Measurements from ENCODE around the gene NETO1.

Gene NETO1, protein sequence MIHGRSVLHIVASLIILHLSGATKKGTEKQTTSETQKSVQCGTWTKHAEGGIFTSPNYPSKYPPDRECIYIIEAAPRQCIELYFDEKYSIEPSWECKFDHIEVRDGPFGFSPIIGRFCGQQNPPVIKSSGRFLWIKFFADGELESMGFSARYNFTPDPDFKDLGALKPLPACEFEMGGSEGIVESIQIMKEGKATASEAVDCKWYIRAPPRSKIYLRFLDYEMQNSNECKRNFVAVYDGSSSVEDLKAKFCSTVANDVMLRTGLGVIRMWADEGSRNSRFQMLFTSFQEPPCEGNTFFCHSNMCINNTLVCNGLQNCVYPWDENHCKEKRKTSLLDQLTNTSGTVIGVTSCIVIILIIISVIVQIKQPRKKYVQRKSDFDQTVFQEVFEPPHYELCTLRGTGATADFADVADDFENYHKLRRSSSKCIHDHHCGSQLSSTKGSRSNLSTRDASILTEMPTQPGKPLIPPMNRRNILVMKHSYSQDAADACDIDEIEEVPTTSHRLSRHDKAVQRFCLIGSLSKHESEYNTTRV

GRCh38 chr18:72867746-72868584 lies at the start of gene NETO1:
NETO1 (minus strand) TSS chr18:72867987; CDS start chr18:72867291, 696 bp downstream.
- no peak for DNase-seq

DNA sequence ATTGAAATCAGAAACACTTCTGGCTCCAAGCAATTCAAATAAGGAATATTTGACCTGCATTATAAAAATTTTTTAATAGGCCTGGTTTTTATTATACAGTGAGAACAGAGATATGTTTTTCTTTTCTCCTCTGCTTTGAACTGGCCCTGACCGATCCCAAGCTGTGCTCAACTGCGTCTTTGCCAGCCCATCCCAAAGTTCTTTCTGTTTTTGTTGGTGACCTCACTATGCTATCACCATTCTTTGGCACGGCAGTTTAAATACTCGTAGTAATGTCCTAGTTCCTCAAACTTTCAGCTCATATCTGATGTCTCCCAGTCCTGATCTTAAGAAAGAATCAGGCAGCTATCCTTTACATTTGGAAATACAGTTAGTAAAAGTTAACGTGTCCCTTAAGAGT lies 42.3 kb upstream of the NETO1 start:
- DNase-seq: no peak

- no peak for DNase-seq
Observed at GRCh38 chr18:72908181-72908580, 40.4 kb upstream of the NETO1 start.

DNA sequence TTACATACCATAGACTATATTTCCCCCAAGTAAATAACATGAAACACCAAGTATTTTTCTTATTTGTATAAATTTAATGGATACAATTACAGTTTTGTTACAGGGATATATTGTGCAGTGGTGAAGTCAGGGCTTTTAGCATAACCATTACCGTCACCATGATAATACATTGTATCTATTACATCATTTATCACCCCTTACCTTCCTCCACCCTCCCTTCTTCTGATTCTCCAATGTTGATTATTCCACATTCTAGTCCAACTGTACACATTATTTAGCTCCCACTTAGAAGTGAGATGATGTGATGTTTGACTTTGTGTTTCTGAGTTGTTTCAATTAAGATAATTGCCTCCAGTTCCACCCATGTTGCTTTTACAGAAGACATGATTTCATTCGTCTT lies 35.2 kb upstream of the NETO1 start:
- DNase-seq: no peak

DNA sequence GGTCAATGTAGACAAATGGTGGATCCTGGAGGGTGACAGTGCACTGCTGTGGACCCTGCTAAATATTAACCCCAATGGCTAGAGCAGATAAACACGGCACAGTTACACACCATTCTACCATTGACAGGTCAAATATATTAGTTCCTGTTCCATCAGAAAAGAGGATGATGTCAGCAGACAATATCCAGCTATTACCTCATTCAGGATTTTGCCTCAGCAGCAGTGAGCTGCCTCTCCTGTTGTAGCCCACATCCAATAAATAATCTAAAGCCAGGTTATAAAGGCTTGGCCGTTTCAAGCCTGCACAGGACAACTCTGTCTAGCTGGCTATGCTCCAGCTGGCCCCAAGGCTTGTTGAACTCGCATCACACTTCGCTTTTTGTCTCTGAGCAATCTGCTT lies 31.6 kb upstream of the NETO1 start:
- DNase-seq: no peak

- no peak for DNase-seq
Observed at GRCh38 chr18:72898870-72899269, 31.1 kb upstream of the NETO1 start.

DNA sequence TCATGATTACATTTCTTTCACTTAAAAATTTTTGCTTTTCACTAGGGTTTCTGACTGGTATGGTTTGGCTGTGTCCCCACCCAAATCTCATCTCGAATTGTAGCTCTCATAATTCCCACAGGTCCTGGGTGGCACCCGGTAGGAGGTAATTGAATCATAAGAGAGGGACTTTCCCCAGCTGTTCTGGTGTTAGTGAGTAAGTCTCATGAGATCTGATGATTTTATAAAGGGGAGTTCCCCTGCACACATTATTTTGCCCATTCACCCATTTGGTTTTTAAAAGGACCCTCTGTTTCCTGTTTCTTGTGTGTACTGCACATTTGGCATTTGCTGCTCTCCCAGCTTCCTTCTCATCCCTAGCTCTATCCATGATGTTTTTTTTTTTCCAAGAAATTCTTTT lies 27.8 kb upstream of the NETO1 start:
- DNase-seq: peak; percentile 5

GRCh38 chr18:72878561-72878960 lies 10.8 kb upstream of the NETO1 start:
- DNase-seq: no peak

GRCh38 chr18:72878143-72878542 lies 10.4 kb upstream of the NETO1 start:
- DNase-seq: no peak

DNA sequence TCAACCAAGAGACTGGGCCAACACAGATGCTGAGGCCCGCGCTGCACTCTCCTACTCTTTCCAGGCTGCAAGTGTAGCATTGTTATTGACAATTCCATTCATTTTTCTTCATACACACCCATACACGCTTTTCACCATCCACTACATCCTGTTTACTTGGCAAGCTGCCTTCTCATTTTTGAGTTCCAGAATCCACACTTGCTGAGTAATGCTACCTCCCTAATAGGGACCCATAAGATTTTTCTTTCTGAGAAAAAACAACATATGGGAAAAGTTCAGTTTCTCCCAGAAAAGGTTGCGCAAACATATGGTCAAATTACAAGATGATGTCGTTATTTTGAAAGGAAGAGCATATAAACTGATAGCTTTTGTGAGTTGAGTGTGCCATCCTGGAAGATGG lies 3.3 kb upstream of the NETO1 start:
- DNase-seq: no peak

DNA sequence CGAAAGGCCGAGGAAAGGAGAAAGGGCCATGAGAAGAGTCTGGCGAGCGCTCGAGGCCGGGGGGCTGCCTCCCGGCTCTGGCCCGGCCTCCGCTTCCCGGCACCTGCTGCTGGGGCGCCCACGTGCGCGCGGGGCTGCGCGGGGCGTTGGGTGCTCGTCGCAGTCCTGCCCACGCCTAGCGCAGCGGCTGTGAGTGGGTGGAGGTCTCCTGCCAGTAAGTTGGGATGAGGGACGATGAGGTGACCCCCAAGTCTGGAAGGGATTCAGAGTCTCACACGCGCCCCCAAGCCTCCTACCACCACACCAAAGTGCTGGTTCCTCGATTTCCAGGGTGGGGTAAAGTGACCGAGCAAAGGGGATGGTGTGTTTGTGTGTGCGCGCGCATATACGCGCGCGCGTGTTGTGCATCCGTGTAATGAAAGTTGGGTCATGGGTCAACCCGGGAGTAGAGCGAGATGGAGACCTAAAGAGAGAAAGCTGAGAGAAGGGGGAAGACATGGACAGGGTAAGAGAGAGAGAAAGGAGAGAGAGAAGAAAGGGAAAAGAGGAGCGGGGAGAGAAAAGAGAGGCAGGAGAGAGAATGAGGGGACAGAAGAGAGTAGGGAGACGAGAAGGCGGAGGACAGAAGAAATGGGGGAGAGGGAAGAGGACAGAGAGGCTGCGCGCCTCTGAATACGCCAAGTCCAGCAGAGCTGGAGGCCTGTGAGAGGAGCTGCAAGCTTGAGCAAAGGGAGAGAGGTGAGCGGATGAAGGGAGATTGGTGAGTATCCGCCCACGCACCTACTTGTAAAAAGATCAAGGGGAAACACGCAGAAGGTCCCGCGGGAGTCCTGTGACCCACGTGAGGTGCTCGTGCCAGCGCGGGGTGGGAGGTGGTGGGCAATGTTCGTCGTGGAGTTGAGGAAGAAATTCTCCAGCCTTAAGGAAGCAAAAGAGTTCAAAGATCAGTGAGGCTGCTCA lies 1.7 kb upstream of the NETO1 start:
- no peak for DNase-seq

- no peak for DNase-seq
Observed at GRCh38 chr18:72868585-72869225, 918 bp upstream of the NETO1 start.

- no peak for DNase-seq
Observed at GRCh38 chr18:72866901-72867745, 664 bp downstream of the NETO1 start.

GRCh38 chr18:72866442-72866900 lies 1.3 kb downstream of the NETO1 start:
- DNase-seq: no peak

DNA sequence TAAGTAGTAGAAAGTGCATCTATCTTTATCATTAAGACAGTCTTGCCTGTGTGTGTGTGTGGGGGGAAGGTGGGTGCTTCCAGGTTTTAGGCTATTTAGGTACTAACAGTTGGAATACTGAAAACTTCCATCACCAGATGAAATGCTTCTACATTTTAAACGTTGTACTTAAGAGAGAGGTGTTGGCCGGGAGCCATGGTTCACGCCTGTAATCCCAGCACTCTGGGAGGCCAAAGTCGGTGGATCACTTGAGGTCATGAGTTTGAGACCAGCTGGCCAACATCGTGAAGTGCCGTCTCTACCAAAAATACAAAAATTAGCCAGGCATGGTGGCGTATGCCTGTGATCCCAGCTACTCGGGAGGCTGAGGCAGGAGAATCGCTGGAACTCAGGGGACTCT lies 4.0 kb downstream of the NETO1 start:
- DNase-seq: no peak

GRCh38 chr18:72859088-72859487 lies 8.7 kb downstream of the NETO1 start:
- no peak for DNase-seq

GRCh38 chr18:72849671-72850070 lies 18.1 kb downstream of the NETO1 start:
- no peak for DNase-seq

DNA sequence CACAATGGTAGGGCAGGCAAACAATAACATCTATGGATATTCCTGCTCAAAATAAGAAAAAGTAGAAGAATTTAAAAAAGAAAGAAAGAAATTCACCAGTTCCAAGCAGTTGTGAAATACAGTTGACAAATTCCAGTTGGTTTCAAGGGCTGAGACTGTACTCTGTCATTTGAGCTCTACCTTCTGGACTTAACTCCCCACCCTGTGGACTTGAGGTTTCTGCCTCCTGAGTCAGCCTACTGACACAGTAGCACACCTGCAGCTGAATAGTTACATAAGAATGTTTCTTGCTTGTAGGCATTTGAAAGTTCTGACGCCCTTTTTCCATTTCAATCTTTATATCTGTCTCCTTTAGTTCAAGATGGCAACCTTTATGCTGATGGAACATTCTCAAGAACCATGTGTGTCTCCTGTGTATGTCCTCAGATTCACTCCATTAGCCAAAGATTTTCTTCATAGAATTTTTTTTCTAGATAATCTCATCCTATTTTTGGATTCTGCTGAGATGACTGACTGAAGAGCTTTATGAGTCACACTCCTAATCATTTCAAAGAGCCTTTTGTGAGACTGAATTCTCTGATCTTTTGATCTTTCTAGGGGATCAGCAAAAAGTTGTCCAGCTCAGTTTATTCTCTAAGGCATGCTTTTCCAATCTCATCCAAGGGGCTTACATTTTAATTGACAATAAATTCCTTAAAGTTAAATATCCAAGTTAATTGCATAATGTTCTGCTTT lies 19.1 kb downstream of the NETO1 start:
- DNase-seq: no peak

DNA sequence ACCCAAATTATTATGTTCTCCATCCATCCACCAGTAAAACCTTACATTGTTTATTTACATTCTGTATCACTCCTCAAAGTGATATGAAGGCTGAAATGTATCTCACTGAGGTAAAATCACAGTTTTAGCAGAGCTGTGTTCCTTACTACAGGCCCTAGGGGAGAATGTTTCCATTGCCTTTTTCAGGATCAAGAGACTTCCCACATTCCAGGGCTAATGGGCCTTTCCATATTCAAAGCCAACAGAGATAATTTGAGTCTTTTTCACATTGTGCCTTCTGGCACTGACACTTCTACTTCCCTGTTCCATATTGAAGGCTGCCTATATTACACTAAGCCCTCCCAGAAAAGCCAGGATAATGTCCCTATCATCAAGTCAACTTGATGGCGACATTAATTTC lies 20.0 kb downstream of the NETO1 start:
- no peak for DNase-seq

Data from suppressor macrophage treated with lipopolysaccharide for 4 hours (primary cell).